ENCODE results near the gene NAA35.

DNA sequence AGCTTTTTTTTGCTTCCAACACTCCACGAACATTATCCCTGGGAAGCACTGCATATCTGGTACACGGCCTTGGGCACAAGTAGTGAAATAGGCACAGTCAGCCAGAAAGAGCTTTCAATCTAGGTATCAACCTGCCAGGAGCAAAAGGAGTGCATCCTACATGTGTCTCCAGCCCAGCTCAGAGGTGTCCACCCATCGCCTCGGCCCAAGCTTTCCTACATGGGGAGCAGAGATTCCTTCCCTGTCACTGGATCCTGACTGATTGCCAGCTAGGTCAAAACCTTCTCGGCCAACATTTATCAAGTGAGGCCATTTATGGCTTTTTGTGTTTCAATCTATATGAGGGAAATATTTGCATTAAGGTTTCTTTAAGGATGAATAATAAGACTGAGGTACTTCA lies 102.6 kb downstream of the NAA35 start:
- TF ChIP-seq, protein P1, sequence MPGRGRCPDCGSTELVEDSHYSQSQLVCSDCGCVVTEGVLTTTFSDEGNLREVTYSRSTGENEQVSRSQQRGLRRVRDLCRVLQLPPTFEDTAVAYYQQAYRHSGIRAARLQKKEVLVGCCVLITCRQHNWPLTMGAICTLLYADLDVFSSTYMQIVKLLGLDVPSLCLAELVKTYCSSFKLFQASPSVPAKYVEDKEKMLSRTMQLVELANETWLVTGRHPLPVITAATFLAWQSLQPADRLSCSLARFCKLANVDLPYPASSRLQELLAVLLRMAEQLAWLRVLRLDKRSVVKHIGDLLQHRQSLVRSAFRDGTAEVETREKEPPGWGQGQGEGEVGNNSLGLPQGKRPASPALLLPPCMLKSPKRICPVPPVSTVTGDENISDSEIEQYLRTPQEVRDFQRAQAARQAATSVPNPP (IDR thresholded peaks at IDR 0.05; ENCODE audit: borderline replicate concordance, insufficient read depth, insufficient read length) = no peak
- TF ChIP-seq XRCC4 (IDR thresholded peaks at IDR 0.05; ENCODE audit: extremely low read depth, insufficient read depth, insufficient read length) (no peak), LCOR (CRISPR knock-in tag; IDR thresholded peaks at IDR 0.05) (no peak), CEBPB (tag; IDR thresholded peaks at IDR 0.05) (no peak), CAMTA2 (CRISPR knock-in tag; conservative IDR thresholded peaks at IDR 0.05) (no peak), IRF2 (CRISPR knock-in tag; IDR thresholded peaks at IDR 0.05) (no peak), TAF1 (IDR thresholded peaks at IDR 0.05; ENCODE audit: control insufficient read depth, extremely low read depth, insufficient read depth, low read length, severe bottlenecking) (no peak)
- TF ChIP-seq, protein P2, sequence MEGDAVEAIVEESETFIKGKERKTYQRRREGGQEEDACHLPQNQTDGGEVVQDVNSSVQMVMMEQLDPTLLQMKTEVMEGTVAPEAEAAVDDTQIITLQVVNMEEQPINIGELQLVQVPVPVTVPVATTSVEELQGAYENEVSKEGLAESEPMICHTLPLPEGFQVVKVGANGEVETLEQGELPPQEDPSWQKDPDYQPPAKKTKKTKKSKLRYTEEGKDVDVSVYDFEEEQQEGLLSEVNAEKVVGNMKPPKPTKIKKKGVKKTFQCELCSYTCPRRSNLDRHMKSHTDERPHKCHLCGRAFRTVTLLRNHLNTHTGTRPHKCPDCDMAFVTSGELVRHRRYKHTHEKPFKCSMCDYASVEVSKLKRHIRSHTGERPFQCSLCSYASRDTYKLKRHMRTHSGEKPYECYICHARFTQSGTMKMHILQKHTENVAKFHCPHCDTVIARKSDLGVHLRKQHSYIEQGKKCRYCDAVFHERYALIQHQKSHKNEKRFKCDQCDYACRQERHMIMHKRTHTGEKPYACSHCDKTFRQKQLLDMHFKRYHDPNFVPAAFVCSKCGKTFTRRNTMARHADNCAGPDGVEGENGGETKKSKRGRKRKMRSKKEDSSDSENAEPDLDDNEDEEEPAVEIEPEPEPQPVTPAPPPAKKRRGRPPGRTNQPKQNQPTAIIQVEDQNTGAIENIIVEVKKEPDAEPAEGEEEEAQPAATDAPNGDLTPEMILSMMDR (IDR thresholded peaks at IDR 0.05 in 2 of 3, conservative IDR thresholded peaks at IDR 0.05 in 1 of 3; ENCODE audit: insufficient read depth in 2 of 3, low read depth in 1 of 3, low read length in 3 of 3) = no peak
- TF ChIP-seq, protein P3, sequence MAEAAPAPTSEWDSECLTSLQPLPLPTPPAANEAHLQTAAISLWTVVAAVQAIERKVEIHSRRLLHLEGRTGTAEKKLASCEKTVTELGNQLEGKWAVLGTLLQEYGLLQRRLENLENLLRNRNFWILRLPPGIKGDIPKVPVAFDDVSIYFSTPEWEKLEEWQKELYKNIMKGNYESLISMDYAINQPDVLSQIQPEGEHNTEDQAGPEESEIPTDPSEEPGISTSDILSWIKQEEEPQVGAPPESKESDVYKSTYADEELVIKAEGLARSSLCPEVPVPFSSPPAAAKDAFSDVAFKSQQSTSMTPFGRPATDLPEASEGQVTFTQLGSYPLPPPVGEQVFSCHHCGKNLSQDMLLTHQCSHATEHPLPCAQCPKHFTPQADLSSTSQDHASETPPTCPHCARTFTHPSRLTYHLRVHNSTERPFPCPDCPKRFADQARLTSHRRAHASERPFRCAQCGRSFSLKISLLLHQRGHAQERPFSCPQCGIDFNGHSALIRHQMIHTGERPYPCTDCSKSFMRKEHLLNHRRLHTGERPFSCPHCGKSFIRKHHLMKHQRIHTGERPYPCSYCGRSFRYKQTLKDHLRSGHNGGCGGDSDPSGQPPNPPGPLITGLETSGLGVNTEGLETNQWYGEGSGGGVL (CRISPR knock-in tag; IDR thresholded peaks at IDR 0.05) = no peak
